ENCODE data around the gene FHIT. TPM values are rescaled to one million over a fixed set of nuclear protein-coding genes. Genes with fewer than 3 reads are reported as not detected.

FHIT gene
- total RNA-seq, 2 donors from 2014 or later: 10.4 to 15.8 TPM

- DNase-seq (no peak), ATAC-seq (no peak)
- Histone ChIP-seq H3K27ac (peak overlapping the region in 2 of 4 donors; percentile 6 to 61), H3K9me3 (no peaks in the 10 kb centered on the region), H3K4me1 (no peaks in the 10 kb centered on the region), H3K4me3 (no peak overlapping the region), H3K27me3 (no peaks in the 10 kb centered on the region), H3K36me3 (replicated peaks in 1 of 2; ENCODE audit: insufficient read depth in 1 of 2, low read depth in 2 of 2) (no peaks in the 10 kb centered on the region)
- intact Hi-C loops (cut with DNase I): no loop called here
- TF ChIP-seq POLR2A (IDR thresholded peaks at IDR 0.05): no peak
- TF ChIP-seq, protein P1, sequence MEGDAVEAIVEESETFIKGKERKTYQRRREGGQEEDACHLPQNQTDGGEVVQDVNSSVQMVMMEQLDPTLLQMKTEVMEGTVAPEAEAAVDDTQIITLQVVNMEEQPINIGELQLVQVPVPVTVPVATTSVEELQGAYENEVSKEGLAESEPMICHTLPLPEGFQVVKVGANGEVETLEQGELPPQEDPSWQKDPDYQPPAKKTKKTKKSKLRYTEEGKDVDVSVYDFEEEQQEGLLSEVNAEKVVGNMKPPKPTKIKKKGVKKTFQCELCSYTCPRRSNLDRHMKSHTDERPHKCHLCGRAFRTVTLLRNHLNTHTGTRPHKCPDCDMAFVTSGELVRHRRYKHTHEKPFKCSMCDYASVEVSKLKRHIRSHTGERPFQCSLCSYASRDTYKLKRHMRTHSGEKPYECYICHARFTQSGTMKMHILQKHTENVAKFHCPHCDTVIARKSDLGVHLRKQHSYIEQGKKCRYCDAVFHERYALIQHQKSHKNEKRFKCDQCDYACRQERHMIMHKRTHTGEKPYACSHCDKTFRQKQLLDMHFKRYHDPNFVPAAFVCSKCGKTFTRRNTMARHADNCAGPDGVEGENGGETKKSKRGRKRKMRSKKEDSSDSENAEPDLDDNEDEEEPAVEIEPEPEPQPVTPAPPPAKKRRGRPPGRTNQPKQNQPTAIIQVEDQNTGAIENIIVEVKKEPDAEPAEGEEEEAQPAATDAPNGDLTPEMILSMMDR (IDR thresholded peaks at IDR 0.05): peak in 1 of 7 experiments; percentile 20
- 49 to 58% methylated on average over 4 of the region's 4 CpGs for WGBS, 2 donors
Measured at GRCh38 chr3:60743631-60744164, 507.6 kb downstream of the FHIT start.

DNA sequence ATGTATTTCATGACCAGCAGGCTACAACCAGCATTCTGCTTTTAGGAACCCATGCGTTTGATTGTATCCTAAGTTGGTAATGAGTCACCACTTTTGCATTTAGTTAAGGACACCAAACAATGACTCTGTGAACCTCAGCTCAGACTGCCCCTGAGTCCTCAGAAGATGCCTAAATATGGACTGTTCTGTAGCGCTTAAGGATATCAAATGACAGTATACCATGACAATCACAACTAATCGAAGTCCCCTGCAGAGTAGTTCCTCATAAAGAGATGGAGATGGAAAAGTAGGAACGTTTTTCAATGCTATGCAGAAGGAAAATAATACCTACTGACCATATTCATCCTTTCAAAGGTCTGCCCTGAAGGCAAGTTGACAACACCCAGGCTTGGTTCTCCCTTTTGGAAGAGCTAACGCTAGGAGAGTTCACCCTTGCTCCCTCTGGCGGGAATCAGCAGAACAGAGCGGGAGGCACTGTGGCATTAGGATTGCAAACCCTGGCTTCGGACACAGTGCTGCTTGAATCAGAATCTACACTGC is 508.6 kb downstream of the FHIT start:
- 82 to 87% methylated on average over 8 of the region's 8 CpGs for WGBS, 2 donors

DNA sequence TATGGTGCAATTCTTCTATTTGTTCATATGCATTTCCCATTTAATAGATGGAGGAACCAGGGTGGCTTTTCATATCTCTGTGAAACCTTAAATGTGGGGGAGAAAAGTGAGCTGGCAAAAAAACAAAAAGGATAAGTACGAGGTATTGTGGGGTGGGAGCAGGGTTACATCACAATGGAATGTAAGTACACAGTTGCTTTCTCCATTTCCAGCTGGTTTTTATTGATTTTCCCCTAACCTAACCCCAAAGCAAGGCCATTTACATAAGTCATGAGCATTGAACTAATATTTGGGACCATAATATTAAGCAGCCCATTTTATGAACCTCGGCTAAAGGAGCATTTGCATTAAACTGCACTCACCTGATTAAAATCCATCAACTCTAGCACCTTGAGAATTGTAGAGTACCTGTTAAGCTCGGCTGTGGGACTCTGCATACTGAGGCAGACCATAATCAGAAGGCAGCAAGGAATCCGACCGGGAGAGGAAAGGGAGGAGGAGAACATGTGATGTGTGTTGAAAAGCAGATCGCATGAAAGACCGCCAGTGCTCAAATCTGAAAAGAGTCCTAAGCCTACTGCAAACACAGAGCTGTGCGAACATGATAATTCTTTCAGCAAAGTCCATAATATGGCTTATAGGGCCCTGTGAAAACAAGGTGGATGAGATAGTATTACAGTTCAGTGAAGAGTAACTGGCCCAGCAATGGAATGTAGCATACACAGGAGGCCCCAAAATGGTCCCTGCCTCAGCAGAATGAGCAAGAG is 513.4 kb downstream of the FHIT start:
- TF ChIP-seq POLR2A (IDR thresholded peaks at IDR 0.05): no peak
- TF ChIP-seq, protein P1 (IDR thresholded peaks at IDR 0.05): no peak
- Histone ChIP-seq H3K27ac (no peak overlapping the region), H3K27me3 (no peaks in the 10 kb centered on the region), H3K36me3 (replicated peaks in 1 of 2; ENCODE audit: insufficient read depth in 1 of 2, low read depth in 2 of 2) (no peaks in the 10 kb centered on the region), H3K9me3 (no peaks in the 10 kb centered on the region), H3K4me1 (no peaks in the 10 kb centered on the region), H3K4me3 (no peak overlapping the region)
- DNase-seq: no peak
- intact Hi-C loops (cut with DNase I): no loop called here
- ATAC-seq: no peak
- 60 to 67% methylated on average over 8 of the region's 8 CpGs for WGBS, 2 donors

More for the DNA sequence above, 508.6 kb downstream of the FHIT start:
- no peaks in the 10 kb centered on the region for H3K9me3 ChIP-seq
- H3K4me3 ChIP-seq: no peak overlapping the region
- TF ChIP-seq, protein P1 (IDR thresholded peaks at IDR 0.05): no peak
- DNase-seq: peak in 1 of 4 donors; percentile 7
- intact Hi-C loops (cut with DNase I): no loop called here
- no peak for ATAC-seq
- no peaks in the 10 kb centered on the region for H3K27me3 ChIP-seq
- no peaks in the 10 kb centered on the region for H3K4me1 ChIP-seq
- H3K36me3 ChIP-seq (replicated peaks in 1 of 2; ENCODE audit: insufficient read depth in 1 of 2, low read depth in 2 of 2): no peaks in the 10 kb centered on the region
- H3K27ac ChIP-seq: peak overlapping the region in 1 of 4 donors; percentile 61

DNA sequence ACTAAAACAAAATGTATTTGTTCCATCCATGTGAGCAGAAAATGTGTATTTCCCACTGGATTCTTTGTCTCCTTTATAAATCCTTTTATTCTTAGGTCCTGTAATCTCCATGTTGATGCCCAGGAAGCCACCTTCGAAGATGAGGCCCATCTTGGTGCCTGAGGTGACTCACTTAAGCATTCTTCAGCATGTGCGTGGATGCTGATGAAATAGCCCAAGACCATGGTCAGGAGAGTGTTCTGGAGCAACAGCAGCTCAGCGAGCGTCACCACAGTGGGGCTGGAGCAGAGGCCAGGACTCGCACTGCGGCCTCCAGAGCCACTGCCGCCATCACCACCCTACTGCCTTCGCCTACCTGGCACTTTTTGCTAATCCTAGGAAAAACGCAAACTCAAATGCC is 520.9 kb downstream of the FHIT start:
- H3K9me3 ChIP-seq: no peaks in the 10 kb centered on the region
- H3K27ac ChIP-seq: no peak overlapping the region
- intact Hi-C loops (cut with DNase I): no loop called here
- TF ChIP-seq POLR2A (IDR thresholded peaks at IDR 0.05): no peak
- TF ChIP-seq, protein P1 (IDR thresholded peaks at IDR 0.05): no peak
- H3K27me3 ChIP-seq: no peaks in the 10 kb centered on the region
- ATAC-seq (no peak), DNase-seq (no peak)
- H3K4me3 ChIP-seq: no peak overlapping the region
- 97% methylated on average over 9 of the region's 9 CpGs for WGBS, 2 donors
- no peaks in the 10 kb centered on the region for H3K36me3 ChIP-seq (replicated peaks in 1 of 2; ENCODE audit: insufficient read depth in 1 of 2, low read depth in 2 of 2)
- no peaks in the 10 kb centered on the region for H3K4me1 ChIP-seq
